NCI-H187 (cell line): ENCODE measurements around the gene CCDC57.

Experiments used
- DNase-seq, 2 experiments: peaks; one replicate each; lab custom pipeline; 2025; lab: John Stamatoyannopoulos, UW

The CCDC57 gene

GRCh38 chr17:82062076-82062983 lies 150.3 kb downstream of the CCDC57 start:
- no peak for DNase-seq

- no peak for DNase-seq
Measured at GRCh38 chr17:82061047-82061925, 151.4 kb downstream of the CCDC57 start.

- DNase-seq: no peak
Measured at GRCh38 chr17:82060614-82061013, 152.0 kb downstream of the CCDC57 start.

- no peak for DNase-seq
Measured at GRCh38 chr17:82060001-82060380, 152.7 kb downstream of the CCDC57 start.

GRCh38 chr17:82059272-82060000 lies 153.2 kb downstream of the CCDC57 start:
- DNase-seq: no peak

- DNase-seq: no peak
Measured at GRCh38 chr17:82058855-82059249, 153.8 kb downstream of the CCDC57 start.

GRCh38 chr17:82058230-82058854 lies 154.3 kb downstream of the CCDC57 start:
- DNase-seq: no peak

- no peak for DNase-seq
Measured at GRCh38 chr17:82056729-82057621, 155.7 kb downstream of the CCDC57 start.

- no peak for DNase-seq
Measured at GRCh38 chr17:82055965-82056728, 156.5 kb downstream of the CCDC57 start.

- no peak for DNase-seq
Measured at GRCh38 chr17:82055023-82055964, 157.3 kb downstream of the CCDC57 start.

- no peak for DNase-seq
Measured at GRCh38 chr17:82054351-82055022, 158.2 kb downstream of the CCDC57 start.

GRCh38 chr17:82053556-82054263 lies 158.9 kb downstream of the CCDC57 start:
- DNase-seq: no peak

- DNase-seq: no peak
Measured at GRCh38 chr17:82053130-82053529, 159.5 kb downstream of the CCDC57 start.

- DNase-seq: no peak
Measured at GRCh38 chr17:82052638-82053059, 160.0 kb downstream of the CCDC57 start.

- peak in 1 of 2 experiments; percentile 41 for DNase-seq
Measured at GRCh38 chr17:82051776-82052637, 160.6 kb downstream of the CCDC57 start, which contains the start of the genes GPS1 and RFNG. Gene GPS1 (plus strand): TSS chr17:82051898. CDS start chr17:82051932, 34 bp downstream. Gene RFNG (minus strand): TSS chr17:82051811. CDS start chr17:82051766, 45 bp downstream.
